ENCODE data around the gene CASP8.

CASP8 gene

GRCh38 chr2:201267278-201268030, 7.1 kb downstream of the CASP8 start:
- no peaks in the 10 kb centered on the region for H3K9me3 ChIP-seq

GRCh38 chr2:201269764-201270163, 9.4 kb downstream of the CASP8 start:
- Histone ChIP-seq H3K4me1 (ENCODE audit: control insufficient read depth in 1 of 2, insufficient read depth in 1 of 2, low read depth in 1 of 2, low read length in 1 of 2) (peaks cover 38 to 66% of the 10 kb centered on the region in 2 experiments), H3K4me3 (ENCODE audit: low read depth in 1 of 2, low read length in 1 of 2) (no peak overlapping the region), H3K36me3 (peaks cover 88% of the 10 kb centered on the region), H3K9me3 (no peaks in the 10 kb centered on the region), H3K27me3 (no peaks in the 10 kb centered on the region), H3K27ac (peak overlapping the region; percentile 53)
- no peak for TF ChIP-seq CTCF (IDR thresholded peaks at IDR 0.05)

More at GRCh38 chr2:201267278-201268030, 7.1 kb downstream of the CASP8 start:
- peaks cover 65% of the 10 kb centered on the region for H3K36me3 ChIP-seq
- TF ChIP-seq CTCF (IDR thresholded peaks at IDR 0.05) = no peak
- H3K27me3 ChIP-seq = no peaks in the 10 kb centered on the region
- peaks cover 51 to 74% of the 10 kb centered on the region in 2 experiments for H3K4me1 ChIP-seq (ENCODE audit: control insufficient read depth in 1 of 2, insufficient read depth in 1 of 2, low read depth in 1 of 2, low read length in 1 of 2)
- H3K27ac ChIP-seq = peak overlapping the region; percentile 96
- no peak overlapping the region for H3K4me3 ChIP-seq (ENCODE audit: low read depth in 1 of 2, low read length in 1 of 2)

- peaks cover 95% of the 10 kb centered on the region for H3K36me3 ChIP-seq
- peak overlapping the region; percentile 53 for H3K27ac ChIP-seq
- no peak for TF ChIP-seq CTCF (IDR thresholded peaks at IDR 0.05)
- peaks cover 32 to 60% of the 10 kb centered on the region in 2 experiments for H3K4me1 ChIP-seq (ENCODE audit: control insufficient read depth in 1 of 2, insufficient read depth in 1 of 2, low read depth in 1 of 2, low read length in 1 of 2)
- no peaks in the 10 kb centered on the region for H3K27me3 ChIP-seq
- H3K9me3 ChIP-seq = no peaks in the 10 kb centered on the region
- H3K4me3 ChIP-seq (ENCODE audit: low read depth in 1 of 2, low read length in 1 of 2) = no peak overlapping the region
These were observed 10.1 kb downstream of the CASP8 start for GRCh38 chr2:201270293-201271001.

GRCh38 chr2:201271917-201272316, 11.6 kb downstream of the CASP8 start:
- H3K4me1 ChIP-seq (ENCODE audit: control insufficient read depth in 1 of 2, insufficient read depth in 1 of 2, low read depth in 1 of 2, low read length in 1 of 2) = peaks cover 24 to 46% of the 10 kb centered on the region in 2 experiments

More at GRCh38 chr2:201271917-201272316, 11.6 kb downstream of the CASP8 start:
- Histone ChIP-seq H3K27me3 (no peaks in the 10 kb centered on the region), H3K36me3 (peaks cover 100% of the 10 kb centered on the region), H3K27ac (peak overlapping the region; percentile 53), H3K4me3 (ENCODE audit: low read depth in 1 of 2, low read length in 1 of 2) (no peak overlapping the region), H3K9me3 (no peaks in the 10 kb centered on the region)
- TF ChIP-seq CTCF (IDR thresholded peaks at IDR 0.05) = no peak

All from neutrophil (primary cell).